Right renal pelvis (tissue), 4 donors: Measurements from ENCODE around the gene SYT11. TPM values are rescaled to one million over a fixed set of nuclear protein-coding genes. Genes with fewer than 3 reads are reported as not detected.
A peak's percentile ranks its signal among the peaks of the same experiment; 100 is the strongest.
"Not testable (repeated sequence)": the region's sequence is repeated elsewhere in the genome, so short reads cannot be mapped to it uniquely, and the experiment has no call there.

Experiments used
- DNase-seq, 4 donors: peaks; one replicate each; pipeline ENCODE4 v3.0.0-alpha.2; 2013; ENCODE audit warnings: low read depth in 4 of 4, low spot score in 3 of 4, missing footprints in 1 of 4
- polyA plus RNA-seq, 4 donors: library from polyadenylated mRNA; unstranded; fragments of 120-200 nt; gene quantifications; one replicate each; pipeline ENCODE4 v1.2.1, GENCODE V29; 2013; ENCODE audit not compliant: insufficient read length in 4 of 4

Gene SYT11
- polyA plus RNA-seq, 4 donors = 20.6 to 24.2 (median 21.9) TPM

DNA sequence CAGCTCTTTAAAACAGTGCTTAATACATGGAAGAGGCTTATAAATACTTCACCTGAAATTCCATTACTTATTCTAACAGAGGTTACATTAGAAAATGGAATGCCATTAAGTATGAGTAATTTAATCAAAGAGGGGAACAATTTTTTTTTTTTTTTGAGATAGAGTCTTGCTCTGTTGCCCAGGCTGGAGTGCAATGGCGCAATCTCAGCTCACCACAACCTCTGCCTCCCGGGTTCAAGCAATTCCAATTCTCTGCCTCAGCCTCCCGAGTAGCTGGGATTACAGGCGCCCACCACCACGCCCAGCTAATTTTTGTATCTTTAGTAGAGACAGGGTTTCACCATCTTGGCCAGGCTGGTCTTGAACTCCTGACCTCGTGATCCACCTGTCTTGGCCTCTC lies 36.2 kb downstream of the SYT11 start:
- DNase-seq = not testable (repeated sequence)

DNA sequence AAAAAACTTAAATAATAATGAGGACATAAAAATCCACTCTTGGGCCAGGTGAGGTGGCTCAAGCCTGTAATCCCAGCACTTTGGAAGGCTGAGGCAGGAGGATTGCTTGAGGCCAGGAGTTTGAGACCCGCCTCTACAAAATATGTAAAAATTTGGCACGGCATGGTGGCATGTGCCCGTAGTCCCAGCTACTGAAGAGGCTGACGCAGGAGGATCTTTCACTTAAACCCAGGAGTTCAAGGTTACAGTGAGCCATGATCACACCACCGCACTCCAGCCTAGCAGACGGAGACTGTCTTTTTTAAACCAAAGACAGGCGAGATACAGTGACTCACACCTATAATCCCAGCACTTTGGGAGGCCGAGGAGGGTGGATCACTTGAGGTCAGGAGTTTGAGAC lies 37.1 kb downstream of the SYT11 start:
- DNase-seq = not testable (repeated sequence)

DNA sequence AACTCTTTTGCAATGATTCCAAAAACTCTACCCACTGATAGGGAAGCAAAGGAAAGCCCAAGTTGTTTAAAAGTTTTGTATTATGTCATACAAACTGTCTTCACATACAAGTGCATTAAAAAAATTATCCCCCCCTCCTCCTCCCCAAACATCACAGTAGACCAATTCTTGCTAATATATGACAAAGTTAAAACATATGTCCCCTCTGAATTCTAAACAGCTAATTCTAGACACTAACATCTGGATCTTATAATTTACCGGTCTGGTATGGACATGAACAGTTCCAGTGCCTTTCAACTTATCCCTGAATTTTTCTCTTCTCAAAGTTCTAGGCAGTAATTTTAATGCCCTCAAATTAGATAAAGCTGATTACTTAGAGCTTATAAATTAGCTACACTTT lies 38.4 kb downstream of the SYT11 start:
- DNase-seq = no peak

DNA sequence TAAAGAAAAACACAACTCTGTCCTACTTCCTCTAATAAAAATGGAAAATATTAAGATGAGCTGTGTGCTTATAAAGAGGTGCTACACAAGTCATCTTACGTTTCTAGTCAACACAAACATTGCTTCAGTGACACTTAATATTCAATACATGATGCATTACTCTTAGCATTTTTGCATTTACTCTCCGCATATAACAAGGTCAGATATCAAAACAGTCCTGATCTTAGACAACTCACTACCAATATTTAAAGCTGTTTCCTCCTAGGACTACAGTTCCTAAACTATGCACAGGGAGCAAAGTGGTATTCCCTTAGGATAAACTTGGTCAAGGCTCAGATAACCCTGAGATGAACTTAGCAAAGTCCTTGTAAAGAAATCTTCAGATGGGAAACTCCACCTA lies 39.5 kb downstream of the SYT11 start:
- DNase-seq = no peak

DNA sequence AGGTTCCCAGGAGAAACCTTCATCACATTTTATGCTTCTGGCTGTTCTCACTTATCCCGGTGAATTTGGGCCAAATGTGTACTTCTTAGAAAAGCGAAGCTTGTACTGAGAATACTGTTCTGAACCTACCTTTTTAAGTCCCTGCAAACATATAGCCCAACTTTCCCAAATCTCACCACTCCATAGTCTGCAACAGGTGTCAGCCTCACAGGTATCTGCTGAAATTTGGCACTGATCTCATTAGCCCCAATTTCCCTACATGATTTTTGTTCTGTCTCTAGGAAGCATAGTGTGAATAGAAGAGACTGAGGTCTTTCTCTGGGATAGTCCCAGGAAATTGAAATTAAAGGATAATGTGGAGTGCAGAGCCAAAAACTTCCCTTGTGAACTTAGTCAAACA lies 40.3 kb downstream of the SYT11 start:
- no peak for DNase-seq

DNA sequence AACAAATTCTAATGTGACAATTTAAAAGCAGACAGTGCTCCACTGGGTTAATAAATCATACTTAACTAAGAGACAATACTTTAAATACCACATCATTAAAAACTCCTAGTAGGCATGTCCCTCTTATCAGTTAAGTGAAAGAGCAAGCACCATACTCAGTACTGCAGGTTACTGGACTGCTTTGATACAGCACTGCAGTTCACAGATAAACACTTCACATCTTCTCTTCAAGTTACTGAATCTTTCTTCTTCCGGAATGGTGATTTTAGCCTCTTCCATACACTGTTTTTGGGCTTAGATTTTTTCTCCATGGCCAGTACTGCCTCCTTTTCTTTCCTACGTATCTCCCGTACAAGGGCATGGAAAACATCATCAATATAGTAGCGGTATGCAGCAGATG lies 40.8 kb downstream of the SYT11 start:
- DNase-seq = no peak

DNA sequence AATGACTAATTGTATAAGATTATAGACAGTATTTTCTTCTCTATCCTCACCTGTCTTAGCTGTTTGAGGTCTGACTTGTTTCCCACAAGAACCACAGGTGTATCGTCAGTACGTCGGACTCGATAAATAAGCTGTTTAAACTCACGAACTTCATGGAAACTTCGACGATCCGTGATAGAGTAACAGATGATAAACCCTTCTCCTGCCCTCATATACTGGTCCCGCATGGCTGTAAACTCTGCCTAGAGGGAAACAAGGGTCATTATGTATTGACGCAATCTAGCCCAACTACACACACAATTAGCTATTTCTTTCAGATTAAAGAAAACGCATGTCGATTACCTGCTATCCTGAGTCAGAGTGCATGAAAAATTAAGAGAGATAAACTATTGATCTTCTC lies 44.9 kb downstream of the SYT11 start:
- no peak for DNase-seq

DNA sequence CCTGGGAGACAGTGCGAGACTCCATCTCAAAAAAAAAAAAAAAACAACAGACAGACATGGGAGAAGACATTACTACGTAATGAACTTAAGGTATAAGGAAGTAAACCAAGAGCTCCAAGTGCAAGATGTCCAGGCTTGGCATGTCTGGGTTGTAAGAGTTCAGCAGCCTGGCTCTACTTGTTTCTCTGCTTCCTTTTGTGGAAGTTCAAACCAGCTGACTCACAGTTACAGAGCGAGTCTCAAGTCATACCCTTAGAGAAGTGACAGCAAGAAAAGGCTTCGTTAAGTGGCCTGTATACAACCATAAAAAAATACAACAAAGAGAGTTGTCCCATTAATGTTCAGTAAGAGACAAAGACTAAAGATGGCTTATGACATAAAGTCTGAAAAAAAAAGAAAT lies 50.5 kb downstream of the SYT11 start:
- no peak for DNase-seq

DNA sequence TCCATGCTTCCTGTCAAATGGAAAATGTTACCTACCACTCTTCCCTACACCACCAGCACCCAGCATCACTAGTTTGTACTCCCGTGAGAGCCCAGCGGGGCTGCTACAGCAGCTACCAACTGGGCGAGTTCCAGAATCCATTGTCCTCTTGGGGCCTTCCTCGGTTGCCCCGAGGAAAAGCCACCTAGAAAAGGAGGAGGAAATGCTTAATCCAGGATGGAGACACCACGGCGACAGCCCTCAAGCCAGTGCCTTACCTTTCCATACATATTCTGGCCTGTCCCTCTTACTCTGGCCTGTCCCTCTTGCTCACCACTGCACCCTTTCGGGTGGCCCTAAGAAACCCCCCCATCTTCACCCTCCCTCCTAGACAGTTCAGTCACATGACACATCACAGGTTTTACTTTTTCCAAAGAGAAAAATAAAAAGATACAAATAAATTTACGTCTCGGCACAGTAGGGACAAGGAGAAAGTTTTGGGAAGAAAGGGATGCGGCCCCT lies 51.3 kb downstream of the SYT11 start:
- peak in 1 of 4 donors; percentile 35 for DNase-seq

DNA sequence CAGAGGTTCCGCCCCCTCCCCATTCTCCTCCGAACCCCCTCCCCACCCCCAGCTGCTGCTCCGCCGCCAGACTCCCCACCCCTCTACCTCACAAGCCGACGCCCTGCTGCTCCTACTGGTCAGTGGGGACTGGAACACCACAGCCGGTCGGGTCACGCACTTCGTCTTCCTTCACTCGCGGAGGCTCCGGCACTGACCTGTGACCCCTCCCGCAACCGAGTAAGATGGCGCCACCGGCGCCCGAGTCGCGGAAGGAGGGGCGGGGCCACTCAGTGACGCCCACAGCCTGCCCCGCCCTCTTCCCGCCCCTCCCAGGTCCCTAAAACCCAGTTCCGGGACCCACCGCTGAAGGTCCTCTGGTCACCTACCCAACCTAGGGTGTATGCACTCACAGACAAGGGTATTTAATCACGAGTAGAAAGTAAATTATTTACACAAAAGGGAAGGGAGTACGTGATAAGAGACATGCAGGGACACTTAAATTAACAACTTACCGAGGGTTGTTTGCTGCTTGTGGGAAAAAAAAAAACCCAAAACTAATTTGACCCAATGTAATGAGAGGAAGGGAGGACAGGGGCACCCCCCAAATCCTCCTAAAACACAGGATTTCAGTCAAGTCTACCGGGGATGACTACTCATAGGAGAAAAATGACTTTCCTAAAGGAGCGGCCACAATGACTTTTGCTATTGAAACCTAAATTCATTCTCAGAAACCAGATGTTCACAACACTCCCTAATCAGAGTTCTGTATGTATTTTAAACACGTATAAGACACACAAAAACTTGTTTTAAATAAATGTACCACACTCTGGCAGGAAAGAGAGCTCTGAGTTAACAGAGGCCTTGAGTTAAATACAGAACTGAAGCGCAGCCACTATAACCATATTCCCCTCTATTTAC lies 52.0 kb downstream of the SYT11 start, which contains the start of gene RIT1:
TSS of gene RIT1 (minus strand) at position 194 of the 900 bp plus-strand sequence. CDS start 588 bp downstream, outside the sequence.
- peak; percentile 66 to 82 (median 73) for DNase-seq

DNA sequence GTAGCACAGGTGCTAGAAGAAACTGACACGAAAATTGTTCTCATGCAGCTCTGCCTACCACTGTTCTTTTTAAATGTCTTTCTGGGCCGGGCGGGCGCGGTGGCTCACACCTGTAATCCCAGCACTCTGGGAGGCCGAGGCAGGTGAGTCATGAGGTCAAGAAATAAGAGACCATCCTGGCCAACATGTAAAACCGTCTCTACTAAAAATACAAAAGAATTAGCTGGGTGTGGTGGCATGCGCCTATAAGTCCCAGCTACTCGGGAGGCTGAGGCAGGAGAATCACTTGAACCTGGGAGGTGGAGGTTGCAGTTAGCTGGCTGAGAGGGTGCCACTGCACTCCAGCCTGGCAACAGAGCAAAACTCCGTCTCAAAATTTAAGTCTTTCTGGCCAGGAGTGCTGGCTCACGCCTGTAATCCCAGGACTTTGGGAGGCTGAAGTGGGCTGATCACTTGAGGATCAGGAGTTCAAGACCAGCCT lies 52.7 kb downstream of the SYT11 start:
- no peak for DNase-seq

DNA sequence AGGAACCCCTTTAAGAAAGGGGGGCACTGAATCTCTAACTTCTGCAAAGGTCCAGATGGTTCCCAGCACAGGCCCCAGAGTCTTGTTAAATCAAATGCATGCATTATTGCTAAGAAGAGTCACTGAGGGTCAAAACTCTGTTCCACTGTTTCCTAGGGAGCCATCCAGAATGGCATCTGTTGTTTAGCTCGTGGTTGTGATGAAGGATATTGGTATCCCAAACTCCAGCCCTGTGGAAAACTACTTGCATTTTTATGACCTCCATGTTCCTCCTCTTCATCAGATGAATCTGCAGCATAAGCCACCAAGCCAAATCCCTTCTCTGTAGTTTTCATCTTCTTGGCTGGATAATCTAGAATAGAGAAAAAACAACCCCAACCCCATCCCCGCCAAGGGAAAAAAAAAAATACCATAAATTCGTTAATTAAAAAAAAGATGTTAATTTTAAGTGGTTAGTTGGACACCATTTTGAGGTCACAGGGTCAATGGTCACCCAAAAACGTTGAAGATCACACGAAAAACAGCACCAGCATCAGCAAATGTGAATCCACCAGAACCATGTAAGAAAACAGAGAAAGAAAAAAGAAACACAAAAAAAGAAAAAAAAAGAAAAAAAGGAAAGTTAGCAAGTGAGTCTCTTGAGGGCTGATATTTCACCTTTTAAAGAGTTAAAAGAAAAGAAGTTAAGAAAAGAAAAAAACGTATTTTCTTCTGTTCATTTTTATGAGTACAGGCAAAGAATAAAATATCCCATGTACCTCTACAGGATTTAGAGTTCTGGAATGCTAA lies 54.8 kb downstream of the SYT11 start:
- DNase-seq = no peak

DNA sequence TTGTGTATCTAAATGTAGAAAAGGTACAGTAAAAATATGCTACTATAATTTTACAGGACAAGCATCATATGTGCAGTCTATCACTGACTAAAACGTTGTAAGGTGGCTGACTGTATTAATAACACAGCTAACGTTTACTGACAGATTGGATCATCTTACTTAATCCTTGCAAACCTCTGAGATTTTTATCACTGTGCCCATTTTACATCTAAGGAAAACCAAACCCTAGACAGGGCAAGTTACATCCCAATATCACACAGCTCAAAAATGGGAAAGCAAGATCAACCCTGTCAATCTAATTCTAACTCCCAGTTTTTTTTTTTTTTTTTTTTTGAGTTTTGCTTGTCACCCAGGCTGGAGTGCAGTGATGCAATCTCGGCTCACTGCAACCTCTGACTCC lies 59.3 kb downstream of the SYT11 start:
- DNase-seq = no peak

DNA sequence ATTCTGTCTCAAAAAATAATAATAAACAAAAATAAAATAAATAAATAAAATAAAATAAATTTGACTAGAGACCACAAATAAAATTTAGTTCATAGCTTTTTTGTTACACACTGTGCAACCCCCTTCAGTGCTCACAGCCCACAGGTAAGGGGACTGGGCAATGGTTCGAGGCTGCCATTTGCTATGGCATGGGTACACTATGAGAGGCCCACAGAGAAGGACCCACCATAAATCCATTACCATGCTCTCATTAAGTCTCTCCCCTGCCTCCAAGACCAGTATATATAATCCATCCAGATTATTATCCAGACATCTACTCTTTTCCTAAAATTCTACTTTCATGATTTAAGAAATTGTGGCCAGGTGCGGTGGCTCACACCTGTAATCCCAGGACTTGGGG lies 60.4 kb downstream of the SYT11 start:
- DNase-seq = no peak

DNA sequence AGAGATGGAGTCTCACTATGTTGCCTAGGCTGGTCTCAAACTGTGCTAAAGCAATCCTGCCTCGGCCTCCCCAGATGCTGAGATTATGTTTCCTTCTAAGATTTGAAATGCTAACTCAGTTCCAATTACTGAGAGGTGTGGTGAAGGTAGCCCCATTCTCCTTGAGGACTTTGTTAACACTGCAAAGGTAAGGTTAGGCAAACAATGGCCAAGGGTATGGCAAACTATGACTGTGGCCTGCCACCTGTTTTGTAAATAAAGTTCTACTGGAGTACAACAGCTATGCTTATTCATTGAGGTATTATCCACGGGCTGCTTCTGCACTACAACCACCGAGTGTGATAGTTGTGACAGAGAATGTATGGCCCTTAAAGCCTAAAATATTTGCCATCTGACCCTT lies 61.4 kb downstream of the SYT11 start:
- no peak for DNase-seq

DNA sequence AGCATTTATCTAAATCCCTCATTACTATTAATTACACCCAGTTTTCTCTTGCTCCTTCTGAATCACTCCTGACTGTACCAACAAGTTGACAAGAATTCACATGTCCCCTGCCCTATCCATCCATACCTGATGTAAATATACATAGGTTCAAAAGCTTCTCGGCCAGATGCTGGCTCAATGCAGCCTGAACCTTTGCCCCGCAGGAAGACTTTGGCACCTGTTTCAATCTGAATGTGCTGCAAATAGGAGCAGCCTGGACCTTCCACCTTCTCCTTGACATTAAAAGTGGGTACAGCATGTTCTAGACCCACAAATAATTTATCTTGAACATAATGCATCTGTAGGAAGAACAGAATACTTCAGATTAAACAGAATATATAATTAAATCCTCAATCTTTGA lies 66.1 kb downstream of the SYT11 start:
- no peak for DNase-seq

DNA sequence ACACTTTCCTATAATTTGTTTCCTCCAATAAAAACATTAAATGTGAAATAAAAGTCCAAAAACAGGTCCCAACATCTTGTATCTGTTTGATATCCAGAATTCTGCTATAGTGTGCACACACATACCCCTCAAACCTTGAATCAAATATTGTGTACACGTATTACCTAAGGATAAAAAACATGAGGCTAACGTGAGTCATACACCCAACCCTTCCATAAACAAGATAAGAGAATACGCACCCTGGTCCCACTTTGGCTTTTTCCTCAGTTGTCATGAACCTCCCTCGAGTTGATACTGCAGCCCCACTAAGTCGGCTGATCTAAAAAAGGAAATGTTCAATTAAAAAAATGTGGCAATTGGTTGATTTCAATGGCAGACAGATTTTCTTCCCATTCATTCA lies 69.7 kb downstream of the SYT11 start:
- DNase-seq = no peak

DNA sequence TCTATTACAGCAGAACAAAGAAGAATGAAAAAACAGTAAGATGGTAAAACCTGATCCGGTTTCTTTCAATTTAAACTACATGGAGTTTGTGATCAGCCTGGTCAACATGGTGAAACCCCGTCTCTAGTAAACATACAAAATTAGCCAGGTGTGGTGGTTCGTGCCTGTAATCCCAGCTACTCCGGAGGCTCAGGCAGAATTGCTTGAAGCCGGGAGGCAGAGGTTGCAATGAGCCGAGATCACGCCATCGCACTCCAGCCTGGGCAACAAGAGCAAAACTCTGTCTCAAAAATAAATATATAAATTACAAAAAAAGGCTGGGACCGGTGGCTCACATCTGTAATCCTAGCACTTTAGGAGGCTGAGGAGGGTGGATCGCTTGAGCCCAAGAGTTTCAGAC lies 71.4 kb downstream of the SYT11 start:
- DNase-seq = not testable (repeated sequence)

DNA sequence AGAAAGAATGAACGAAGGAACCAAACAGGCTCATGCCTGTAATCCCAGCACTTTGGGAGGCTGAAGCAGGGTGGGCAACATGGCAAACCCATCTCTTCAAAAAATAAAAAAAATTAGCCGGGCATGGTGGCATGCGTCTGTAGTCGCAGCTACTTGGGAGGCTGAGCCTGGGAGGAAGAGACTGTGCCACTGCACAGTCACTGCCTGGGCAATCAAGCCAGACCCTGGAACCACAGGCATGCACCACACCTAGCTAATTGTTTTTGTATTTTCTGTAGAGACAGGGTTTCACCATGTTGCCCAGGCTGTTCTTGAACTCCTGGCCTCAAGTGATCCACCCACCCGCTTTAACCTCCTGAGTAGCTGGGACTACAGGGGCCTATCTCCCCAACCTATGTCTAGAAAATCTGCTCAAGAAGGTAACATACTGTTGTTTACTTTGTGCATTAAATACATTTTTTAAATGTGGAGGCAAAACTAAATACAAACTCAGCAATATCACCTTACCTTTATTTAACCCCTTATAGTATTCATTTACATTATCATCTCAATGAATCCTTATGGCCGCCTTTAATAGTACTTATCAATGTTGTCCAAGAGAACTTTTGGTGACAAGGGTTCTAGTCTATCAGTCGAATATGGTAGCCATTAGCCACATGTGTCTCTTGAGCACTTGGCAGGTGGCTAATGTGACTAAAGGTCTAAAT lies 72.1 kb downstream of the SYT11 start:
- no peak for DNase-seq

DNA sequence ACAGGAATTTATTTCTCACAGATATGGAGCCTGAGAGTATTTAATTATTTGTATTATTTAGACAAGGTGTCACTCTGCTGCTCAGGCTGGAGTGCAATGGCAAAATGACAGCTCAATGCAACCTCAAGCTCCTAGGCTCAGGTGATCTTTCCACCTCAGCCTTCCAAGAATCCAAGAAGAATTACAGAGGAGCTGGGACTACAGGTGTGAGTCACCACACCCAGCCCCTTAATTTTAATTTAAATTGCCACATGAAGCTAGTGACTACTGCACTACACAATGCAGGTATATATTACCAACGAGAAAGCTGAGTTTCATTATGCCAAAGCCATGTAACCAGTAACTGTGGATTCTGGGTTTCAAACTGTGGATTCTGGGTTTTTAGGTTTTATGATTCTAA lies 72.7 kb downstream of the SYT11 start:
- DNase-seq = no peak

DNA sequence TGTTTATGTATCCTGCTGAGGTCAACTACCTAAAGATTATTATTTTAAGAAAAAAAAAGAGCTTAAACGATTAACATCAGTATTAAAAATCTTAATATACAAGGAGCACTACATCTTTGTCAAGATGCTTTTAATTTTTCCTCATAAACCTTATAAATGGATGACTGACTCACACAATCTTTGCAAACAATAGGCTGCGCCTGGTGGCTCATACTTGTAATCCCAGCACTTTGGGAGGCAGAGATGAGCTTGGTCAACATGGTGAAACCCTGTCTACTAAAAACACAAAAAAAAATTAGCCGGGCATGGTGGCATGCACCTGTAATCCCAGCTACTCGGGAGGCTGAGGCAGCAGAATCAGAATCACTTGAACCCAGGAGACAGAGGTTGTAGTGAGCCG lies 73.1 kb downstream of the SYT11 start:
- no peak for DNase-seq
